GM21526 (cell line): Measurements from ENCODE around the gene CDK5.
A peak's percentile ranks its signal among the peaks of the same experiment; 100 is the strongest.
"Not testable (repeated sequence)": the region's sequence is repeated elsewhere in the genome, so short reads cannot be mapped to it uniquely, and the experiment has no call there.

ENCODE experiments used
- ATAC-seq: cut with Tn5 transposase; IDR thresholded peaks from one replicate; pipeline ENCODE4 v1.9.1; 2021; ENCODE audit warnings: moderate library complexity; ENCODE audit not compliant: unreplicated experiment, low FRiP score

CDK5 gene

GRCh38 chr7:151059367-151060112 lies 1.8 kb upstream of the CDK5 start, which contains the start of gene SLC4A2:
Gene SLC4A2 (plus strand): TSS chr7:151059589. CDS start chr7:151061988, 2,399 bp downstream.
- peak; percentile 29 for ATAC-seq

- ATAC-seq, result no peak
These were observed 1.2 kb upstream of the CDK5 start for GRCh38 chr7:151058781-151059366.

- peak; percentile 87 for ATAC-seq
These were observed 488 bp upstream of the CDK5 start for GRCh38 chr7:151057989-151058780.

- no peak for ATAC-seq
These were observed 811 bp downstream of the CDK5 start for GRCh38 chr7:151056666-151057505.

GRCh38 chr7:151056283-151056665 lies 1.4 kb downstream of the CDK5 start:
- ATAC-seq, result no peak

- ATAC-seq, result no peak
These were observed 3.9 kb downstream of the CDK5 start for GRCh38 chr7:151053751-151054150.

DNA sequence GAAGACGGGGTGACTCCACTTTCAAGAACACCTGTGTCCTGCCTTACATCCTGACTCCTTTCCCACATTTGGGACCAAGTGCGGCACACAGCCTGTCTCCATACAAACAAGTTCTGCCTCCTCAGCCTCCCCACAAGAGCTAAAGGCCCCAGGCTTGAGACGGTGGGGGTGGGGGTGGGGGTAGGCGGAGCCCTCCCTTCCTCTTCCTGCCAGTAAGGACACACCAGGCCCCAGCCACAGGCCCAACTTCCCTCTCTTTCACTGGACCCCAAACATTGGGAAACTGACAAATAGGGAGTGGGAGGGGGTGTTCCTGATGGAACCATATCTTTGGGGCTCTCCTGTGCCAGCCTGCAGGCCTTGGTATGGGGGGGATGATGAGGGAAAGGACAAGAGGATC lies 4.6 kb downstream of the CDK5 start:
- ATAC-seq, result no peak

DNA sequence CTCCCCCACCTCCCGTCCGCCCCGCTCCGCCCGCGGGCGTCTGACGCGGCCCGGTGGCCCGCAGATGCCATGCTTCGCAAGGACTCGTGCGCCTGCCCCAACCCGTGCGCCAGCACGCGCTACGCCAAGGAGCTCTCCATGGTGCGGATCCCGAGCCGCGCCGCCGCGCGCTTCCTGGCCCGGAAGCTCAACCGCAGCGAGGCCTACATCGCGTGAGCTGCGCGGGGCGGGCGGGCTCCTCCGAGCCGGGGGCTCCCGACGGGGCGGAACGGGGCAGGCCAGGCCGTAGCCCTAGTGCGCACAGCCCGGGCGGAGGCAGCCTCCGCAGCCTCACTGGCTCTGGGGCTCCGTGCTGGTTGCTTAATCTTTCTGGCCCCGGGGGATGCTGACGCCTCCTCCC lies 6.6 kb downstream of the CDK5 start:
- no peak for ATAC-seq

GRCh38 chr7:151048911-151049463 lies 8.7 kb downstream of the CDK5 start:
- no peak for ATAC-seq

DNA sequence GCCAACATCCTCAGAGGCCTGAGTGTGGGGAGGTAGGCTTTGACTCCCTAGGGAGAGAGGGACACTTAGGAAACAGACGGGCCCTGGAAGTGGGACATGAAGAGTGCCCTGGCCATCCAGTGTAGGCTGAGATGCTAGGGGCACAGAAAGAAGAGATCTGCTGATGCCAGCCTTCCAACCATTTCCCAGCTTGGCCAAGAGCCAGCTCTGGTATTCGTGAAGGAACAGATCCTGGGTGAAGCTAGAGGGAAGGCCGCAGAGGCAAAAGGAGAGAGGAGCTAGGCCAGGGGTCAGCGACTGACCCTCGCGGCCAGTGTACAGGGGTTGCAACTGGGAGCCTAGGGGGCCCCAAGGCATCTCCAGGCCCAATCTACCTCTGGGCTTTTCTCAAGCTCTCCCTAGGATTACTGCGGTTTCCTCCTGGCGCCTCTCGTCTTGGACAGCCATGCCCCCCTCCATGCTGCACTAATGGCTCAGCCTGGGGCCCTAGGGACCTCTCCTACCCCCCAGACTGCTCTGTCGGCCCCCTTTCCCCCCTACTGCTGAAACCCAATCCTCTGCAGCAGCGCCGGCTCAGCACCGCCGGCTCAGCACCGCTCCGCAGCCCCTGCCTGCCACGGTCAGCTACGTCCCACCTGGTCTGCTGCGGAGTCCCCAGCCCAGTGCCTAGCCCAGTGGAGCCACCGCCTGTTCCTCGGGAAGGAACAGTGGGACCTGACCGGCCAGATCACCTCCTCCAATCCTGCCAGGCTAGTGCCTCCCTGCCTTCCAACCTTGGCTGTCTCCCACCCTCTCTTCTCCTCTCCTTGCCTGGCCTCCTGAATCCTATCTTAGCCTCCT lies 9.5 kb downstream of the CDK5 start, which contains the start of gene ASIC3:
Gene ASIC3 (plus strand): TSS at position 556 of the 840 bp plus-strand sequence. CDS start 355 bp downstream, outside the sequence.
- ATAC-seq, result no peak

- ATAC-seq, result no peak
These were observed 10.8 kb downstream of the CDK5 start for GRCh38 chr7:151046603-151047573.

- no peak for ATAC-seq
These were observed 11.7 kb downstream of the CDK5 start for GRCh38 chr7:151045967-151046366.

GRCh38 chr7:151045262-151045661 lies 12.4 kb downstream of the CDK5 start:
- no peak for ATAC-seq

DNA sequence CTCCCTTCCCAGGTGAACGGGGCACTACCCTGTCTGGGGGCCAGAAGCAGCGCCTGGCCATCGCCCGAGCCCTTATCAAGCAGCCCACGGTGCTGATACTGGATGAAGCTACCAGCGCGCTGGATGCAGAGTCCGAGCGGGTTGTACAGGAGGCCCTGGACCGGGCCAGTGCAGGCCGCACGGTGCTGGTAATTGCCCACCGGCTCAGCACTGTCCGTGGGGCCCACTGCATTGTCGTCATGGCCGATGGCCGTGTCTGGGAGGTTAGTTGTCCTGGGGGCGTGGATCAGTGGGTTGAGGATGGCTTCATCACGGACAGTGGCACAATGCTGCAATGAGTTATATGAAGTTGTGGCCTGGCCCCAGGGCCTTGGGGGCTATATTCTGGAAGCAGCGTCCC lies 13.7 kb downstream of the CDK5 start:
- ATAC-seq, result no peak

DNA sequence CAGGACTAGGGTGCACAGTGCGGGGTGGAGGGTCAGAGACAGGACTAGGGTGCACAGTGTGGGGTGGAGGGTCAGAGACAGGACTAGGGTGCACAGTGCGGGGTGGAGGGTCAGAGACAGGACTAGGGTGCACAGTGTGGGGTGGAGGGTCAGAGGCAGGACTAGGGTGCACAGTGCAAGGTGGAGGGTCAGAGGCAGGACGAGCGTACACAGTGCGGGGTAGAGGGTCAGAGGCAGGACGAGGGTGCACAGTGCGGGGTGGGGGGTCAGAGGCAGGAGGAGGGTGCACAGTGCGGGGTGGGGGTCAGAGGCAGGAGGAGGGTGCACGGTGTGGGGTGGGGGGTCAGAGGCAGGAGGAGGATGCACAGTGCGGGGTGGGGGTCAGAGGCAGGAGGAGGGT lies 14.2 kb downstream of the CDK5 start:
- ATAC-seq, result not testable (repeated sequence)

DNA sequence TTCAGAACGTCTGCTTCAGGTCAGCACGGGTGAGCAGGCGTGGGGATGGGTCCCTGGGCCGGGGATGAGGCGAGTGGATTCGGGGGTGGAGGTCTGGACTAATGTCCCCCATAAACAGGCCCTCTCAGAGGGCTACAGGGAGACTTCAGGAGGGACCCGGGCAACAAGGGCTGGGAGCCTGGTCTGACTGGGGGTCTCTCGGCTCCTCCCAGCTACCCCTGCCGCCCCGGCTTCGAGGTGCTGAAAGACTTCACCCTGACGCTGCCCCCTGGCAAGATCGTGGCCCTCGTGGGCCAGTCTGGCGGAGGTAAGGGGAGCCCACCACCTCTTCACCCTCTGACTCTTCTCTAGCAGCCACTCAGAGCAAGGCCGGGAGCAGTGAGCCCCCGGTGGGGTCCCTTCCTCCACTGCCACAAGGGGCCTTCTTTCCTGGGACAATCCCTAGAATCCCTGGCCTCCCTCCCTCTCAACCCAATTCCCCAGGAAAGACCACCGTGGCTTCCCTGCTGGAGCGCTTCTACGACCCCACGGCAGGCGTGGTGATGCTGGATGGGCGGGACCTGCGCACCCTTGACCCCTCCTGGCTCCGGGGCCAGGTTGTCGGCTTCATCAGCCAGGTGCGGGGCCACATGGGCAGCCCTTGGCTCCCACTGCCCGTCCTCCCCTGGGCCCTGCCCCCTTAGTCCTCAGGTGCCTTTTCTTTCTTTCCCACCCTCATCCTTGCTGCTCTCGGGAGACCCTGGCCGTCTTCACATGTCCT lies 16.9 kb downstream of the CDK5 start:
- ATAC-seq, result no peak

- no peak for ATAC-seq
These were observed 17.7 kb downstream of the CDK5 start for GRCh38 chr7:151039850-151040548.
